NCI-H345 (cell line): ENCODE data around the gene CLIP2.
"Not testable (repeated sequence)": the region's sequence is repeated elsewhere in the genome, so short reads cannot be mapped to it uniquely, and the experiment has no call there.

Experiments used
- DNase-seq: peaks from one replicate; lab custom pipeline; 2025; lab: John Stamatoyannopoulos, UW

CLIP2 gene

DNA sequence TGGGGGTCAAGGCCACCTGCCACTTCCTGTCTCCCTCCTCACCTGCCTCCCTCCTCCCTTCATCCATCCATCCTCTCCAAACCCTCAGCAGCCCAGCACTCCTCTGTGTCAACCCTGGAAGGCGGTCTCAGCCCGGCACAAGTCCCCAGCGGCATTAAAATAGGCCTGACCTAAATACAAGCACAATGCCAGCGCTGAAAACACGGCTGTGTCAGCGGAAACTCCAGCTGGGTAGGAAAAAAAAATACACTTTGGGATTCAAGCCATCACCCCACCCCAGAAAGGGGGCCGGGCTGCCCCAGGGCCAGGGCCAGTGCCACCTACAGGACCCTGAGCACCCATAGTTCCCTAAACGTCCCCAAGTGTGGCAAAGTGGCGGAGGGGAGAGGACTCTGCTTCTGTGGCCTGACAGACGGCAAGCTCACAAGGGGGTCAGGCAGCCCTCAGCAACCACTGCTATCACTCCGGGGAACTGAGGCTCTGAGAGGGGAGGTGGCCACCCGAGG lies 141.8 kb downstream of the CLIP2 start:
- no peak for DNase-seq

DNA sequence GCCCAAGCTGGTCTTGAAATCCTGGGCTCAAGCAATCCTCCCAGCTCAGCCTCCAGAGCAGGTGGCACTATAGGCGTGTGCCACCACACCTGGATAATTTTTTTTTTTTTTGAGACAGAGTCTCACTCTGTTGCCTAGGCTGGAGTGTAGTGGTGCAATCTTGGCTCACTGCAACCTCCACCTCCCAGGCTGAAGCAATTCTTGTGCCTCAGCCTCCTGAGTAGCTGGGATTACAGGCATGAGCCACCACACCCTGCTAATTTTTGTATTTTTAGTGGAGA lies 148.0 kb downstream of the CLIP2 start:
- DNase-seq, result not testable (repeated sequence)

DNA sequence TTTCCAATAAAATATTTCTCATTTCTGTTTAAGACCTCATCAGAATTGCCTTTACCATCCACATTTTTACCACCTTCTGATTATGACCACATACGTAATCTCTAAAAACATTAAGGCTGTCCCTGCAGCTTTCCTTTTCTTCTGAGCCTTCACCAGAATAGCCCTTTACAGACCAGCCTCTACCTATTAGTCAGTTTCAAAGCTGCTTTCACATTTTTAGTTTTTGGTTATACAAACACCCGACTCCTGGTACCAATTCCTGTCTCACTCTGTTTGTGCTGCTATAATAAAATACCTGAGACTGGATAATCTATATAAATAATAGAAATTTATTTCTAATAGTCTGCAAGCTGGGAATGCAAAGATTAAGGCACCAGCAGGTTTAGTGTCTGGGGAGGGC lies 149.1 kb downstream of the CLIP2 start:
- no peak for DNase-seq

DNA sequence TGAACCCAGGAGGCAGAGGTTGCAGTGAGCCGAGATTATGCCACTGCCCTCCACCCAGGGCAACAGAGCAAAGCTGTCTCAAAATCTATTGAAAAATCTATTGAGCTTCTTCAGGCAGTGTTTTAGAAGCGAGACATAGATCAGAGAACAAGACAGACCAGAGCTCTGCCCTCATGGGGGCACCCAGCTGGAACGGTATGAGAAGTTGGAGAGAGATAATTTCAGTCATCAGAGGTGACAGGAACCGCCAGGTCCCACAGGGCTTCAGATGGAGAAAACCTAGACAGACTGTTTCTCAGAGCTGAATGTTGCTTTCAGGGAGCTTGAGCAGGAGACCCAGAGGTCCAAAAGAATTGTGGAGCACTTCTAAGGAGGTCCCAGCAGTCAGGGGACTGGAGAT lies 150.3 kb downstream of the CLIP2 start:
- no peak for DNase-seq

DNA sequence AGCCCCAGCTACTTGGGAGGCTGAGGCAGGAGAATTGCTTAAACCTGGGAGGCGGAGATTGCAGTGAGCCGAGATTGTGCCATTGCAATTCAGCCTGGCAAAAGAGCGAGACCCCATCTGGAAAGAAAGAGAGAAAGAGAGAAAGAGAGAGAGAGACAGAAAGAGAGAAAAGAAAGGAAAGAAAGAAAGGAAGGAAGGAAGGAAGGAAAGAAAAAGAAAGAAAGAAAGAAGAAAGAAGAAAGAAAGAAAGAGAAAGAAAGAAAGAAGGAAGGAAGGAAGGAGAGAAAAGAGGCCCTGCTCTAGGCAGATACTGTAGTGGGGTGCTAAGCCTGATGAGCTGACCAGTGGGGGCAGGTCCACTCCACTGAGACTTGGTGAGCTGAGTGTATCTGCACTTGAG lies 150.9 kb downstream of the CLIP2 start:
- DNase-seq, result not testable (repeated sequence)

DNA sequence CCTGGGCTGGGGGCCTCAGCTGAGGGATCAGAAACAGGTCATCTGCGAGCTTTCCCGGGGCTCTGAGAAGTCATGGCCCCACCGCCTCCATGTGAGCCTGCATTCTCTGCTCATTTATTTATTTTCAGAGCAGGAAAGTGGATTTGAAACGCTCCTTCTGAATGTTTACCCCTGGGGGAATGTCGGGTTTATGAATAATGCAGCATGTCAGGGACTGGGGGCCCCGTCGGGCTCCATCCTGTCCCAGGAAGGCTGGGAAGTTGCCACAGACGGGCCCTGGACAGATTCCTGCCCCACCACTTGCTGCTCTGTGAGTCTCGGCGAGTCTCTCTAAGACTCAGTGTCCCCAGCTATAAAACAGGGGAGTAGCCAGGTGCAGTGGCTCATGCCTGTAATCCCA lies 152.6 kb downstream of the CLIP2 start:
- no peak for DNase-seq

DNA sequence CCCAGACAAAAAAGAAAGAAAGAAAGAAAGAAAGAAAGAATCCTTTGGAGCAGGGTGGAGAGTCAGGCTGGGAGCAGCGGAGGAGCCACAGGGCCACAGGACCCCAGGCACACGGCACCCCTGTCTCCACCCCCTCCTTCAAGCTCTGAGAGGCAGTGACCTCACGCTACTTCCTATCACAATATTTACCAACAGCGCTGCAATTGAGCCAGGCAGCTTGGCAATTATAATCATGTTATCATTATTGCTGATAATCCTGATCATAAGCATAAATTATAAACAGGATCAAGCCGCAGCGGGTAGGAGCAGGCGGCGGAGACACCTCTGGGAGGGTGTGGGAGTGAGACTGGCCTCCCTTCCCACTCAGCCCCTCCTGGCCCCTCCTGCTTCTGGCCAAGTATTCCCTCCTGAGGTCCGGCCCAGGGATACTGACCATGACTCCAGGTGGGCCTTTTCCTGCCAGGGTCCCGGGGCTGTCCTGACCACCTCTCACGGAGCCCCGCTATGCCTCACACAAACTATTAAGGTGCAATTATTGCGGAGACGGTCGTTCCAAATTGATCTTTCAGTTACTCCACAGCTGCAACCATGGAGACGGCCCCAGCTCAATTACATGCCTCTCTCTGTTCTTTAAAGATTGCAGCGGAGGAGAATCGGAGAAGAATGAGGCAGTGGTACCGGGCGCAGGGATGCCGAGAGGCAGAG lies 154.5 kb downstream of the CLIP2 start:
- DNase-seq, result no peak

DNA sequence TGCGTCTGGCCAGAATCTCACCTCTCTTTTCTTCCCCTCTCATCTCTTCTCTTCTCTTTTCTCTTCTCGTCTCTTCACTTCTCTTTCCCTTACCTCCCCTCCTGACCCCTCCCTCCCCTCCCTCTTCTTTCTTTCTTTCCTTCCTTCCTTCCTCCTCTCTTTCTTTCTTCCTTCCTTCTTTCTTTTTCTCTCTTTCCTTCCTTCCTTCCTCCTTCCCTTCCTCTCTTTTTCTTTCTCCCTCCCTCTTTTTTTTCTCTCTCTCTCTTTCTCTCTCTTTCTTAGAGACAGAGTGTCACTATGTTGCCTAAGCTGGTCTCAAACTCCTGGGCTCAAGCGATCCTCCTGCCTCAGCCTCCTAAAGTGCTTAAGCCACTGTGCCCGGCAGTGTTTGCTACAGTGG lies 159.9 kb downstream of the CLIP2 start:
- no peak for DNase-seq

DNA sequence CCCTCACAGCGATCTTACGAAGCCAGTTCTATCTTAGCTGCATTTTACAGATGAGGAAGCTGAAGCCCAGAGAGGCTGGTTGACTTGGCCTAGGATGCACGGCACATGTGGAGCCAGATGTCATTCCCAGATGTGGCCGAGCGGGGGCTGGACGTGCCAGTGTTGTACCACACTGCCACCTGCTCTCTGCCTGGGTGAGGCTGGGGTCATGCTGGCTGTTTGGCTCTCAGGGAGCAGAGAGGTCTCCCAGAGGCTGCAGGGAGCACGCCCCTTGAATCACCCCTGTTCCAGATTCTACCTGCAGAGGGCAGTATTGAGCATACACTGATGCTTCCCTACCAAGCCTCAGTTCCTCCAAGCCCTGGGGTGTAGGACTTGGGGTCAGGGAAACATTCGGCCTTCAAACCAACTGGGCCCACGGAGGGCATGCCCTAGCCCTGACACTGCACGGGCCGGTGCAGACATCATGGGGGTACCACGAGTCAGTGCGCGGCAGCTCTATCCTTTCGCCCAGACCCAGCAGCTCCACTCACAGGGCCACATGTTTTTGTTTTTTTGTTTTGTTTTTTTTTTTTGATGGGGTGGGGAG lies 160.7 kb downstream of the CLIP2 start:
- DNase-seq, result peak; percentile 55

DNA sequence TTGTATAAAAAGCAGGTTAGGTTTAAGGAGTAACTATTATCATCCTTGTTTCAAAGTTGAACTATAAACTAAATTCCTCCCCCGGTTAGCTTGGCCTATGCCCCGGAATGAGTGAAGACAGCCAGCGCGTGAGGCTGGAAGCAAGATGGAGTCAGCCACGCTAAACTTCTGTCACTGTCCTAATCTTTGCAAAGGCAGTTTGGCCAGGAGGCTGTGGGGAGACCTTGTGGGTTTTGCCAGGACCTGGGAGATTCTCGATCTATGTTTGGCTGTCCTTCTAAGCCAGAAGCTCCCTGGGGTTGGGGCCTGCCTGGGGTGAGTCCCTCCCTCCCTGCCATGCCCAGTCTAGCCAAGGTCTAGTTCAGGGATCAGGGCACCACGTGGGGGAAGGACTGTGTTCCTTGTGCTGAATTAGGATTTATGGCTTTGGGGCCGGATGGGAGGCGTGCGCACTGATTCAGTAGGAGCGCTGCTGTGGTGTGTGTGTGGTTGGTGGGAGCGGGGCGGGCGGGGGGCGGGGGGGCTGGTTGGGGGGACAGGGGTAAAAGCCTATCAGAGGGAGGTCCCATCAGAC lies 163.6 kb downstream of the CLIP2 start:
- no peak for DNase-seq

DNA sequence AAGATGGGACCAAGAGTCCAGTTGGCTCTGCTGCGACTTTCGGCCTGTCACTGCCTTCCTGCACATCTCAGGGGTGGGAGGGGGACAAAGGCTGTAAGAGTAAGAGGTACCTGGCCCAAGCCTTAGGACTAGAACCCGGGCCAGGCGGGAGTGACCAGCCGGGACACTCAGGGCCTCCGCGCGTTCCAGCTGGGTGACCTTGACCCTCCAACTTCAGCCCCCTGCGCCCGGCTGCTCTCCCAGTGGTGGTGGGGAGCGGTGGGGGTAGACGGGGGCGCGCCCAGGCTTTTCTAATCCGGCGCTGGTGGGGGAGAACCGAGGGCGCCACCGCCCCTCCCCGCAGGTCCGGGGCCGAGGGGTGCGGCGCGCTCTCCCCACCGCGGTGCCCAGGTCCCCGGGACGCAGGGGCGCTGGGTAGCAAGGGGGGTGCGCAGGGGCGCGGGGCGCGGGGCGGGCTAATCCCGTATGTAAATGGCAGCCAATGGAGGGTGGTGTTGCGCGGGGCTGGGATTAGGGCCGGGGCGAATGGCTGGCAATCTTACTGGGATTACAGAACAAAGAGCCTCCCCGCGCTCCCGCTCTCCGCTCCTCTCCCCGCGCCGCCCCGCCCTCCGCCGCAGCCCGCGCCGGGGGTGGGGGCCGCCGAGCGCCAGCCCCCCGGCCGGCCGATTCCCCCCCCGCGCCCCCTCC lies 164.3 kb downstream of the CLIP2 start, which contains the start of gene GTF2IRD1:
TSS of gene GTF2IRD1 (plus strand) at position 585 of the 690 bp plus-strand sequence. CDS start 54,175 bp downstream, outside the sequence.
- peak; percentile 79 for DNase-seq

DNA sequence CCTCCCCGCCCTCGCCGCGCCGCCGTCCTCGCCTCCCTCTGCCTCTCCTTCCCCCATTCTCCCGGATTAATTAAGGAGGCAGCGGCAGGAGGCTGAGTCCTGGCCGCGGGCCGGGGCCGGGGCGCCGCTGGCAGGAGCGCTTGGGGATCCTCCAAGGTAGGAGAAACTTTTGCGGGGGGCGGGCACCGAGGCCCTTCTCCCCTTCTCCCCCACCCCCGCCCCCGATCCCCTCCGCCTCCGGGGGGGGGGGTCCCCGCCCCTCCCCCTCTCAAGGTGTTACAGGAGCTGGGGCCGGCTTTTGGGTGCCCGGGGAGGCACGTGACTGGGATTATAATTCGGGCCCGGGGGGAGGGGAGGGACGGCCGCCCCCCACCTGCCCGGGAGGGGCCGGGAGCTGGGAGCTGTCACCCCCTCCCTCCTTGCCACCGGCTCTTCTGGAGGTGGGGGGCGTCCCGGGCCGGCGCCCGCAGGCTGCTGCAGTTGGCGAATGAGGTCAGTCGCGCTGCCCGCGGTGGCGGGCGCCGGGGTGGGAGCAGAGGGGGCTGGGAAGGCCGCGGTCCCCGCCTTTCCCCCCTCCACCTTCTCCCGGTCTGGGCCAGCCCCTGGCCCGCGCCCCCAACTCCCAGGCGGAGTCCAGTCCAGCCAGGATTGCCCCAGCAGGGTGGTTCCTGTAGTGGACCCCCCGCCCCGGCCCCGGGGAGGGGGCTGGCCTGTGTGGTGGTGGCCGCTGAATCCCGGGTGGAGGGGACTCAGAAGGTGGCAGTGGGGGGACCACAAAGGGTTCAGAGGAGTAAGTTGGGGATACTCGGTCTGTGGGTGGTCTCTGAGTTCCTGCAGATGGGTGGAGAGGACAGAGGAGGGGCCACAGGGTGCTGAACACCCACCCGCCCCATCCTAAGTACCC lies 165.1 kb downstream of the CLIP2 start:
- peak; percentile 22 for DNase-seq

DNA sequence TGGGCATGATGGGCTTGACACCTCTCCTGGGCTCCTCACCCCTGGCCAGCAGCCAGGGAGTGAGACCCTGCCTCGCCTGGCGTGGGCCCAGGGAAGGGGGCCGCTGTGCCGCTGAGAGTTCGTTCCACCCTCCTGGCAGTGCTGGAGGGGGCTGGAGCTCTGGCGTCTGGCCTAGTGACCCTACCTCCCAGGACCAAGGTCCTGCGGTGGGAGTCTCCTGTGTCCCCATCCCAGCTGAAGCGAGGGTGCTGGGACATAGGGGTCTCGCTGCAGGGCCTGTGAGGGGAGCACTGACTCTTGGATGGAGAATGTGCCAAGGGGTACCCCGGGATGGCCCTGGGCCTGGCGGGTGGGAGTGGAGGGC lies 165.7 kb downstream of the CLIP2 start:
- DNase-seq, result no peak

DNA sequence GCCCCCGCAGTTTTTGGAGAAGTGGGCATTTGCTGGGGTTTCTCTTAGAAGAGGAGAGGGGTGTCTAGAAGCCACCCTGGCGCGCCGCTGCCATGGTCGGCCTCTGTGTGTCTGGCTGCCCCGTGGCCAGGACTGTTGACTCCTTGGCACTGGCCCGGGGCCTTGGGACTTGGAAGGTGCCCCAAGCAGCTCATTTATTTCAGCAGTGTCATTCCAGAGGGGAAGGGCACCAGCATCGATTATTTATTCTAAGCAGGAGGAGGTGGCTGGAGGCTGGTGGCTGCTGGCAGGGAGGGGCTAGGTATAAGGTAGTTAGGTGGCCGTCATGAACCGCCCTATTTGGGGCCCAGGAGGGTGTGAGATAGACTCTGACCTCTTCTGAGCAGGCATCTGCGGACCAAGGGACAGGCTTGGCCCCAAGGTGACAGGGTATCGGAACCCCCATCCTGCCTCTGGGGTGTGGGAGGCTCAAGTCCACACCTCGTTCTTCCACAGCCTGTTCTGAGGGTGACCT lies 166.1 kb downstream of the CLIP2 start:
- no peak for DNase-seq
